ENCODE data around the gene HOXD9. TPM values are rescaled to one million over a fixed set of nuclear protein-coding genes. Genes with fewer than 3 reads are reported as not detected.
A peak's percentile ranks its signal among the peaks of the same experiment; 100 is the strongest.

HOXD9 gene
- not detected in 3 replicates for total RNA-seq
- long read RNA-seq = 0 reads

DNA sequence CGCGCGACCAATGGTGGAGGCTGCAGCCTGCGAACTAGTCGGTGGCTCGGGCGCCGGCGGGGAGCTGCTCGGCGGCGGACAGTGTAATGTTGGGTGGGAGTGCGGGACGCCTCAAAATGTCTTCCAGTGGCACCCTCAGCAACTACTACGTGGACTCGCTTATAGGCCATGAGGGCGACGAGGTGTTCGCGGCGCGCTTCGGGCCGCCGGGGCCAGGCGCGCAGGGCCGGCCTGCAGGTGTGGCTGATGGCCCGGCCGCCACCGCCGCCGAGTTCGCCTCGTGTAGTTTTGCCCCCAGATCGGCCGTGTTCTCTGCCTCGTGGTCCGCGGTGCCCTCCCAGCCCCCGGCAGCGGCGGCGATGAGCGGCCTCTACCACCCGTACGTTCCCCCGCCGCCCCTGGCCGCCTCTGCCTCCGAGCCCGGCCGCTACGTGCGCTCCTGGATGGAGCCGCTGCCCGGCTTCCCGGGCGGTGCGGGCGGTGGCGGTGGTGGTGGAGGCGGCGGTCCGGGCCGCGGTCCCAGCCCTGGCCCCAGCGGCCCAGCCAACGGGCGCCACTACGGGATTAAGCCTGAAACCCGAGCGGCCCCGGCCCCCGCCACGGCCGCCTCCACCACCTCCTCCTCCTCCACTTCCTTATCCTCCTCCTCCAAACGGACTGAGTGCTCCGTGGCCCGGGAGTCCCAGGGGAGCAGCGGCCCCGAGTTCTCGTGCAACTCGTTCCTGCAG lies at the start of gene HOXD9:
HOXD9 (plus strand) TSS at position 37 of the 728 bp plus-strand sequence; CDS start at position 87, 50 bp downstream.
- peaks cover 7% of the 10 kb centered on the region for H3K4me1 Mint-ChIP-seq (ENCODE audit: low read depth)
- H3K27ac Mint-ChIP-seq (ENCODE audit: unreplicated experiment) = no peak within 1 kb of the TSS
- H3K27me3 Mint-ChIP-seq (ENCODE audit: low read depth) = peaks cover 77% of the 10 kb centered on the region
- peaks cover 5% of the 10 kb centered on the region for H3K9me3 Mint-ChIP-seq (ENCODE audit: low read depth)
- no peak for DNase-seq (ENCODE audit: low spot score)
- peaks cover 7% of the 10 kb centered on the region for H3K36me3 Mint-ChIP-seq (ENCODE audit: low read depth)
- peak within 1 kb of the TSS; percentile 44 for H3K4me3 Mint-ChIP-seq (ENCODE audit: unreplicated experiment)
- TF ChIP-seq, protein P1, sequence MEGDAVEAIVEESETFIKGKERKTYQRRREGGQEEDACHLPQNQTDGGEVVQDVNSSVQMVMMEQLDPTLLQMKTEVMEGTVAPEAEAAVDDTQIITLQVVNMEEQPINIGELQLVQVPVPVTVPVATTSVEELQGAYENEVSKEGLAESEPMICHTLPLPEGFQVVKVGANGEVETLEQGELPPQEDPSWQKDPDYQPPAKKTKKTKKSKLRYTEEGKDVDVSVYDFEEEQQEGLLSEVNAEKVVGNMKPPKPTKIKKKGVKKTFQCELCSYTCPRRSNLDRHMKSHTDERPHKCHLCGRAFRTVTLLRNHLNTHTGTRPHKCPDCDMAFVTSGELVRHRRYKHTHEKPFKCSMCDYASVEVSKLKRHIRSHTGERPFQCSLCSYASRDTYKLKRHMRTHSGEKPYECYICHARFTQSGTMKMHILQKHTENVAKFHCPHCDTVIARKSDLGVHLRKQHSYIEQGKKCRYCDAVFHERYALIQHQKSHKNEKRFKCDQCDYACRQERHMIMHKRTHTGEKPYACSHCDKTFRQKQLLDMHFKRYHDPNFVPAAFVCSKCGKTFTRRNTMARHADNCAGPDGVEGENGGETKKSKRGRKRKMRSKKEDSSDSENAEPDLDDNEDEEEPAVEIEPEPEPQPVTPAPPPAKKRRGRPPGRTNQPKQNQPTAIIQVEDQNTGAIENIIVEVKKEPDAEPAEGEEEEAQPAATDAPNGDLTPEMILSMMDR (IDR thresholded peaks at IDR 0.05) = no peak

GRCh38 chr2:176072951-176073904 lies 49.3 kb upstream of the HOXD9 start:
- no peak overlapping the region for H3K4me3 Mint-ChIP-seq (ENCODE audit: unreplicated experiment)
- TF ChIP-seq, protein P1 (IDR thresholded peaks at IDR 0.05) = no peak
- peaks cover 79% of the 10 kb centered on the region for H3K27me3 Mint-ChIP-seq (ENCODE audit: low read depth)
- no peak overlapping the region for H3K27ac Mint-ChIP-seq (ENCODE audit: unreplicated experiment)
- H3K9me3 Mint-ChIP-seq (ENCODE audit: low read depth) = no peaks in the 10 kb centered on the region
- peaks cover 2% of the 10 kb centered on the region for H3K36me3 Mint-ChIP-seq (ENCODE audit: low read depth)
- no peak for DNase-seq (ENCODE audit: low spot score)
- peaks cover 4% of the 10 kb centered on the region for H3K4me1 Mint-ChIP-seq (ENCODE audit: low read depth)

- H3K4me3 Mint-ChIP-seq (ENCODE audit: unreplicated experiment) = no peak overlapping the region
- H3K27ac Mint-ChIP-seq (ENCODE audit: unreplicated experiment) = no peak overlapping the region
- peaks cover 8% of the 10 kb centered on the region for H3K4me1 Mint-ChIP-seq (ENCODE audit: low read depth)
- peaks cover 77% of the 10 kb centered on the region for H3K27me3 Mint-ChIP-seq (ENCODE audit: low read depth)
- peaks cover 6% of the 10 kb centered on the region for H3K36me3 Mint-ChIP-seq (ENCODE audit: low read depth)
- DNase-seq (ENCODE audit: low spot score) = no peak
- TF ChIP-seq, protein P1 (IDR thresholded peaks at IDR 0.05) = no peak
- no peaks in the 10 kb centered on the region for H3K9me3 Mint-ChIP-seq (ENCODE audit: low read depth)
Measured at GRCh38 chr2:176074919-176075425, 47.5 kb upstream of the HOXD9 start.

DNA sequence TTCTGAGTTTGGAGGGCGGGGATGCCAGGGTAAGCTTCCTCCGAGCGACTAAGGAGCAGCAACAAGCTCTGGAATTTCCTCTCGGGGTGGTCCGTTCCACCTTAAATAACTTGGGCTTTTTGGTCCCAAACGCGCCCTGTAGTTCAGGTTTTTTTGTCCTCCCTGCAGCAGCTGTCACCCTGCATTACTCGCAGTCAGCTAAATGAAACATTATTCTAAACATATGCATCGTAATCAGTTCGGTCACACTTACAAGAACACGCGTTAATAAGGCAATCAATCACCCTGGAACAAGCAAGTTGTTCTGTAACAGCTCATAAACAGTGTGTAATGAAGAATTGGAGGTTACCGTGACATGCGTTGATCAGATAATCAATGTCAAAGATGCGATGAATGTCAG lies 47.0 kb upstream of the HOXD9 start:
- TF ChIP-seq, protein P1 (IDR thresholded peaks at IDR 0.05) = no peak
- DNase-seq (ENCODE audit: low spot score) = no peak
- no peak overlapping the region for H3K4me3 Mint-ChIP-seq (ENCODE audit: unreplicated experiment)
- peaks cover 72% of the 10 kb centered on the region for H3K27me3 Mint-ChIP-seq (ENCODE audit: low read depth)
- no peak overlapping the region for H3K27ac Mint-ChIP-seq (ENCODE audit: unreplicated experiment)
- H3K9me3 Mint-ChIP-seq (ENCODE audit: low read depth) = no peaks in the 10 kb centered on the region
- H3K36me3 Mint-ChIP-seq (ENCODE audit: low read depth) = peaks cover 6% of the 10 kb centered on the region
- peaks cover 8% of the 10 kb centered on the region for H3K4me1 Mint-ChIP-seq (ENCODE audit: low read depth)

DNA sequence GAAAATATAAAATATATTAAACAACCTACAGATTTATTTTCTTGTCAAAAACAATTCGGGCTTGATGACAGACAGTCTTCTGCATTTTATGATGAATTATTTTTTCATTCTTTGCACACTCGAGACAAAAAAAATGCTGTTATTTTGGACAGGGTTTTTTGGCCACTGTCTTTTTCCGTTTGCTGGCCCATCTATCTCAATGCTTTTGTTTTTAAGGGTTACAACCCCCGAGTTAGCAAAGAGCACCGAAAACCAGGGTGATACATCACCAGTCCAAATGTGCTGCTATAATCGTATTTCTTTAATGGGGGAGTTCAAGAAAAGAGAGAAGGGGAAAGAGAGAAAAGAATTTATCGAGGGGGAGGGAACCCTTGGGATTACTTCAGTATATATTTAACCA lies 46.5 kb upstream of the HOXD9 start:
- H3K36me3 Mint-ChIP-seq (ENCODE audit: low read depth) = peaks cover 6% of the 10 kb centered on the region
- H3K27ac Mint-ChIP-seq (ENCODE audit: unreplicated experiment) = no peak overlapping the region
- peaks cover 70% of the 10 kb centered on the region for H3K27me3 Mint-ChIP-seq (ENCODE audit: low read depth)

More for the DNA sequence above, 46.5 kb upstream of the HOXD9 start:
- no peaks in the 10 kb centered on the region for H3K9me3 Mint-ChIP-seq (ENCODE audit: low read depth)
- TF ChIP-seq, protein P1 (IDR thresholded peaks at IDR 0.05) = no peak
- H3K4me1 Mint-ChIP-seq (ENCODE audit: low read depth) = peaks cover 10% of the 10 kb centered on the region
- no peak overlapping the region for H3K4me3 Mint-ChIP-seq (ENCODE audit: unreplicated experiment)
- no peak for DNase-seq (ENCODE audit: low spot score)

All from chondrocyte (in vitro differentiated cells).